ENCODE results near the gene TPRG1.

GRCh38 chr3:189342811-189343210, 171.0 kb downstream of the TPRG1 start:
- TF ChIP-seq RFX5 (IDR thresholded peaks at IDR 0.05; ENCODE audit: low read depth, low read length) (no peak), SP1 (CRISPR knock-in tag; IDR thresholded peaks at IDR 0.05) (no peak), POLR2A (conservative IDR thresholded peaks at IDR 0.05) (no peak), MCM3 (IDR thresholded peaks at IDR 0.05) (no peak), STAT5A (IDR thresholded peaks at IDR 0.05; ENCODE audit: borderline replicate concordance, low read length) (no peak), SIN3A (IDR thresholded peaks at IDR 0.05; ENCODE audit: borderline replicate concordance in 2 of 2, control insufficient read depth in 1 of 2, low read depth in 2 of 2, low read length in 2 of 2) (no peak), CBFB (CRISPR knock-in tag; IDR thresholded peaks at IDR 0.05) (no peak), EHMT2 (IDR thresholded peaks at IDR 0.05) (no peak), ZBTB34 (CRISPR knock-in tag; IDR thresholded peaks at IDR 0.05) (no peak), TCF7L2 (IDR thresholded peaks at IDR 0.05; ENCODE audit: low read depth, low read length) (no peak), CTCF (IDR thresholded peaks at IDR 0.05 in 2 of 3, conservative IDR thresholded peaks at IDR 0.05 in 1 of 3; ENCODE audit: insufficient read depth in 2 of 3, low read depth in 1 of 3, low read length in 3 of 3) (no peak)

Data from K562 (cell line).